ENCODE measurements around the gene PRXL2C.
A peak's percentile ranks its signal among the peaks of the same experiment; 100 is the strongest.
"Not testable (repeated sequence)": the region's sequence is repeated elsewhere in the genome, so short reads cannot be mapped to it uniquely, and the experiment has no call there.

PRXL2C gene, protein sequence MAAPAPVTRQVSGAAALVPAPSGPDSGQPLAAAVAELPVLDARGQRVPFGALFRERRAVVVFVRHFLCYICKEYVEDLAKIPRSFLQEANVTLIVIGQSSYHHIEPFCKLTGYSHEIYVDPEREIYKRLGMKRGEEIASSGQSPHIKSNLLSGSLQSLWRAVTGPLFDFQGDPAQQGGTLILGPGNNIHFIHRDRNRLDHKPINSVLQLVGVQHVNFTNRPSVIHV

DNA sequence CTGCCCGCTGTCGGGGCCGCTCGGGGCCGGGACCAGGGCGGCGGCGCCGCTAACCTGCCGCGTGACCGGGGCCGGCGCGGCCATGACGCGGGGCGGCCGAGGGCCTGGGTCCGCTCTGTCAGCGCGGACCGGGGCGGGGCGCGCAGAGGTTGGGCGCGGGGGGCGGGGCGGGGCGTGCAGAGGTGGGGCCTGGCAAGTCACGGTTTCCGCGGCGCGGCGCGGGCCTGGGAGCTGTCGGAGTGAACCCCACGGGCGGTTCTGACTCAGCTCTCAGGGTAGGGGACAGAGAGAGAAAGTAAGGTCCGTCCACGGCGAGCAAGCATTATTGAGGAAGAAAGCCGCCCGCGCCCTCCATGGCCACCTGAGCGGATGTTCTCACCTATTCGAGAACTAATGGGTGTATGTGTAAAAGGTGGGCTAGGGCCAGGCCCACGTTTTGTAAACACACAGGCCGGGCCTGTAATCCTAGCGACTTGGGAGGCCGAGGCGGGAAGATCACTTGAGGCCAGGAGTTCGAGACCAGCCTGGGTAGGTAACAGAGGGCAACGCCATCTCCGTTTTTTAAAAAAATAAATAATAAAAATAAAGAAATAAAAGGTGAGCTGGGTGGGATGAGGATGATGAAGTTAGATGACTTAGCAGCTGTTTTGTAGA, at the start of gene PRXL2C:
PRXL2C (minus strand) TSS at position 120 of the 654 bp plus-strand sequence; CDS start at position 84, 36 bp downstream.
- H3K4me3 ChIP-seq (ENCODE audit: low read depth, low read length): peak within 1 kb of the TSS; percentile 62

DNA sequence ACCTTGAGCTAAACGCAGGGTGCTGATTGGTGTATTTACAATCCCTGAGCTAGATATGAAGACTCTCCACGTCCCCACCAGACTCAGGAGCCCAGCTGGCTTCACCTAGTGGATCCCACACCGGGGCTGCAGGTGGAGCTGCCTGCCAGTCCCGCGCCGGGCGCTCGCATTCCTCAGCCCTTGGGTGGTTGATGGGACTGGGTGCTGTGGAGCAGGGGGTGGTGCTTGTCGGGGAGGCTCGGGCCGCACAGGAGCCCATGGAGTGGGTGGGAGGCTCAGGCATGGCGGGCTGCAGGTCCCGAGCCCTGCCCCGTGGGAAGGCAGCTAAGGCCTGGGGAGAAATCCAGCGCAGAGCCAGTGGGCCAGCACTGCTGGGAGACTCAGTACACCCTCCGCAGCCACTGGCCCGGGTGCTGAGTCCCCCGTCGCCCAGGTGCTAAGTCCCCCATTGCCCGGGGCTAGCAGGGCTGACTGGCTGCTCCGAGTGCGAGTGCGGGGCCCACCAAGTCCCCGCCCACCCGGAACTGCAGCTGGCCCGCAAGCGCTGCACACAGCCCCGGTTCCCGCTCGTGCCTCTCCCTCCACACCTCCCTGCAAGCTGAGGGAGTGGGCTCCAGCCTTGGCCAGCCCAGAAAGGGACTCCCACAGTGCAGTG, 45.7 kb upstream of the PRXL2C start:
- not testable (repeated sequence) for H3K4me3 ChIP-seq (ENCODE audit: low read depth, low read length)

DNA sequence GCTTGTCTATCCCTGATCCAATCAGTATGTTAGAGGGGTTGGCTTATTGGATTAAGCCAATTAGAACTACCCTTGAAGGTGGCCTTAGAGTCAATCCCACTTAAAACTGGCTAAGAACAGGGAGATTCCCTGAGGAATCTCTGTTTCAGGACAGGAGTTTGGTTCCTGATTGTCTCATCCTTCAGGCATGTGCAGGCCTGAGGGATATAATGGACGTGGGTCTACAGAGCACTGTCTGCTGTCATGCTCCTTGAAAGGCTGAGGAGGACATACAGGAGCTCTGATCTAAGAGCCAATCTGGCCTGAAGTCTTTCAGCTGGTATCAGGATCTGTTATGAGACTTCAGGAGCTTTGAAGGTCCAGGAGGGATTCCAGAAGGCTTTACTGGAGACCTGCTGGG, 36.2 kb upstream of the PRXL2C start:
- no peak overlapping the region for H3K4me3 ChIP-seq (ENCODE audit: low read depth, low read length)

DNA sequence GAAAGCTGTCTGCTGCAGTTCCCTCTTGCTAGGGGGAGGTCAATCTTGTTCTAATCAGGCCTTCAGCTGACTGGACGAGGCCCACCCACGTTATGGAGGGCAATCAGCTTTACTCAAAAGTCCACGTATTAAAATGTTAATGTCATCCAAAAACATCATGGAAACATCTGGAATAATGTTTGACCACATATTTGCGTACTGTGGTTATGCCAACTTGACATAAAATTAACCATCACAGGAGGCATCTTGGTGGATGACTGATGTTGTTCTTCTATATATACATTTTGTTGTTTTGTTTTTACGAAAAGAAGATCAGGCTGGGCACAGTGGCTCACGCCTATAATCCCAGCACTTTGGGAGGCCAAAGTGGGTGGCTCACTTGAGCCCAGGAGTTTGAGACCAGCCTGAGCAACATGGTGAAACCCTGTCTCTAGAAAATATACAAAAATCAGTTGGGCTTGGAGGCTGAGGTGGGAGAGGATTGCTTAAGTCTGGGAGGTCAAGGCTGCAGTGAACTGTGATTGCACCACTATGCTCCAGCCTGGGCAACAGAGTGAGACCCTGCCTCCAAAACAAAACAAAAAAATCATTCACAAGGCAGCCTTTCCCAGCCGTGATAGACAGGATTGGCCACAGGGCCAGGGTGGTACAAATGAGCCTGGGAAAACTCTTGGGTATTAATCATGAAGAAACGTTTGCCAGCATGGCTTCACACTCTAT, 33.8 kb upstream of the PRXL2C start:
- no peak overlapping the region for H3K4me3 ChIP-seq (ENCODE audit: low read depth, low read length)

DNA sequence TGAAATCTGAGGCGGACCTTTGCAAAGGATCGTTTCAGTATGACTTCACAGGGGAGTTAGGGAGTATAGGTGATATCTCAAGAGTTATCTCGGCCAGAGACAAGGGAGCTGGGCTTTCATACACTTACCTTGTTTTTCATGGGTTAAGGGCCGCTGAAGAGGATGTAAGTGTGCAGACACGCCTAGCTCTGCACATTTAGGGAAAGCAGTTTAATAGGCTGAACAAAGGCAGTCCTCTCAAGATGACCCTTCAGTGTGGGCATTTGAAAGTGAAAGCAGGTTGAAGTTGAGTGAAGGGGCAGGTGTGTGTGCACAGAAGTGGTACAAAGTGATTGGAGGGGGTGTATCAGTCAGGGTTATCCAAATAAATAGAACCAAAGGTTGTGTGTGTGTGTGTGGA, 33.1 kb upstream of the PRXL2C start:
- H3K4me3 ChIP-seq (ENCODE audit: low read depth, low read length): no peak overlapping the region

DNA sequence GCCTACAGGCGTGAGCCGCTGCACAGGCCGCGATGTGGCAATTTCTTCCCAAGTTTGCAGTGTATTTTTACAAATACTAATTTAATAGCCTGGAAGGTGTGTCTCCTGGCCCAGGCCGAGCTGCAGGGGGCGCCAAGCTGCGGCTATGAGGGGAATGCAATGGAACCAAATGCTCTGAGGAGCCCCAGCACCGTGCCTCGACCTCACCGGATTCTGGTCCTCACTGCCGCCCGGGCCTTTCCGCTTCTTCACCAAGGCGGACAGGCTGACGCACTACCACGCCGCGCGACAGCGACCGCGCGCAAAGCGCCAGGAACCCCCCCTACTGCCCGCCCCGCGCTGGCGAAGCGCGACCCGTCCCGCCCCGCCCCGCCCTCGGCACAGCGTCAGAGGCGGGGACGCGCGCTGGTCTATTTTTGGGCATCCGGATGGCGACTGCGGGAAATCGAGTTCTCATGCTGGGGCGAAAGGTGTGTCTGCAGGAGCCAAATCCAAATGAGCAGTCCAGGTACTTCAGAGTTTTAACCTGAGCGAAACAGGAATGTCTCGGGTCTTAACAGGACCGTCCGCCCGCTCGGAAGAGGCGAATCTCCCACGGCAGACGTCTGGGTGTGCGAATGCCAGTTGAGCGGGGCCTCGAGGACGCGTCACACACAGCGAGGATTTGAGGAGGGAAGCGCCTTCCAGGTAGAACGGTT, 31.7 kb upstream of the PRXL2C start:
- peak overlapping the region; percentile 60 for H3K4me3 ChIP-seq (ENCODE audit: low read depth, low read length)

DNA sequence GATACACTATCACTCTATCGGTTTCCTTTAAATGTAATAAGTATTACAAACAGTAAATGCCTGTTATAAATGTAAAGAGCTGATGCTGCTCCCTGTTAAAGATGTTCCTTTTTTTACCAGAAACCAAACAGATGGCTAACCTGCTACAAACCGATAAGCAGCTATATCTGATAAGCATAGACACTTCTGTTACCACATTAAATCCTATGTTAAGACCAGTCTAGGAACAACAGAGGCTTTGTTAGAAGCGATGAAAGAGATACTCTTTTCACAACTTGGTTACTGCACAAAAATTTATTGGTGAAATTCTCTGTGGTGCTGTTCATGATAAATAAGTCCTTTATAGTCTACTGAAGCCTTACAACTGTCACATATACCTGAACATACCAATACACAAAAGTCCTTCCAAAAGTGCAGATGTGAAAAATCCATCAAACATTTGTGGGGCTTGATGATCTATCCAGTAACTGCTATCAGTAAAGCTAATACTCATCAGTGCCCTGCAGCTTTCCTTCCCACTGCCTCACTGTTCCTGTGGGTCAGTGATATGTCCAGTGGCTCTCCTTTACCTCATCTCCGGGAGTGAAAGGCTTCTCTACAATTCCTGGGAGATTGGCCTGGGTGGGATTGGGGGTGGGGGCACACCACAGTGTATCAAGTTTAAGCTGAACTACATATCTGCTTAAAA, 25.8 kb upstream of the PRXL2C start:
- no peak overlapping the region for H3K4me3 ChIP-seq (ENCODE audit: low read depth, low read length)

DNA sequence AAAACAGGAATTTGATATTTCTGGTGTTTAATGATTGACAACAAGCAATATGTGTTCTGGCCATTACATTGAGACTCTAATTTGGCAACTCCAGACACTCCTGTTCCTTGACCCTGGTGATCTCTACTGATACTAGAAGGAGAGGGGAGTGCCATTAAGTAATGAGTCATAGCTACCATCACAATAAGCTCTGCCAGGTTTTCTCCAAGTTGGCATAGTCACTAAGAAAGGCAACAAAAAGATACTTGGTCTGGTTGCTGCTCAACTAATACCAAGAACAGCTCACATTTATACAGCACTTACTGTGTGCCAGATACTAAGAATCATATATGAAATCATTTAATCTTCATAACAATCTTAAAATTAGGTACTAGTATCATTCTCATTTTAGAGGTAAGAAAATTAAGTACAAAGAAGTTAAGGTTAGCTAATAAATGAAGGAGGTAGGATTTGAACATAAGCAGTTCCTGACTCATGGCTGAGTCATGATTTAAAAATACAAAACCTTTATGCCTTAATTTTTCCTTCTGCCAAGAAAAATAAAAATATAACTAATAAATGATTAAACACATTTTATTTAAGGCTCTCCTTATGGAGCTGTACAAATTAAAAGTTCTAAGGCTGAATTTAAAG, 19.9 kb upstream of the PRXL2C start:
- no peak overlapping the region for H3K4me3 ChIP-seq (ENCODE audit: low read depth, low read length)

DNA sequence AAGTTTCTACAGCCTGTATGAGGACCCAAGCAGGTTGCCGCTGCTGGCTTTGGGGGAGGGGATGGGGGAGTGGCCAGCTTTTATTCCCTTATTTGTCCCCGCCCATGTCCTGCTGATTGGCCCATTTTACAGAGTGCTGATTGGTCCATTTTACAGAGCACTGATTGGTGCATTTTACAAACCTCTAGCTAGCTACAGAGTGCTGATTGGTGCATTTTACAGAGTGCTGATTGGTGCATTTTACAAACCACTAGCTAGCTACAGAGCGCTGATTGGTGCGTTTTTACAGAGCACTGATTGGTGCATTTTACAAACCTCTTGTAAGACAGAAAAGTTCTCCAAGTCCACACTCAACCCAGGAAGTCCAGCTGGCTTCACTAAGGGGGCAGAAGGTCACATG, 18.7 kb upstream of the PRXL2C start:
- H3K4me3 ChIP-seq (ENCODE audit: low read depth, low read length): not testable (repeated sequence)

DNA sequence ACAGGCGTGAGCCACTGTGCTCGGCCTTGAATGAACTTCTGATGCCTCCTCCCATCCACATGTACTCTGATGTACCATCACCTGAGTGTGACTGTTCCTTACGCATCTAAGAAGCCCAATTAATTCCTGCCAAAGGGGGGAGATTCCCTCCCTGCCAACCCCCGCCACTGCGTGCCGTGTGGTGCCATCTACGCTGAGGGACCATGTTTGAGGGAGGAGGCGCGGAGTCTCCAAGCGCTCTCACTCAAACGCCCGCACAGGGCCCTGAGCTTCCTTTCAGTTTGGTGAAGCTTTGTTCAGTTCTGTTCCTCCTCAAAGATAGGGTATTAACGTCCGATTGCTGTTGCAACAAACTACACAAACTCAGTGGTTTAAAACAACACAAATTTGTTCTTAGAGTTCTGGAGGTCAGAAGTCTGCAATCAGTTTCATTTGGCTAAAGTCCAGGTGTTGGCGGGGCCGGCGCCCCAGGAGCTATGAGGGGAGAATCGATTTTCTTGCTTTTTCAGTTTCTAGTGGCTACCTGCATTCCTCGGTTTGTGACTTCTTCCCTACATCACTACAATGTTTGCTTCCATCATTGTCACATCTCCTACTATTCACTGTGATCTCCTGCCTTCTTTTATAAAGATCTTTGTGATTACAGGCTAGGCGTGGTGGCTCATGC, 13.9 kb upstream of the PRXL2C start:
- H3K4me3 ChIP-seq (ENCODE audit: low read depth, low read length): no peak overlapping the region

DNA sequence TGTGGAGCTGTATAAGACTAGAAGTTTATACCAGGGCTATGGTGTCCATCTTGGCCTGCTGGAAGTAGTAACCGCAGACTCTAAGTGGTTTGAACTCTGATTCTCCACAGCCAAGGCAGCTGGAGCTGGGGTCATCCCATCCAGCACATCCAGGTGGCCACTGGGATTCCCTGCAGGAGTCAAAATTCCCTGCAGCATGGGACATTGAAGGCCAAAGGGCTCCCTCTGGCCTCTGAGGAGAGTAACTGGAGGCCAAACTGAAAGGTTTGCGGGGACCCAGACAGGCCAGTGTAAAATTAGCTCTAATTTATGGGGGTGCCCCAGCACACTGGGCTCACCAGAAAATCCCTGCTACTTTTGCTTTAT, 12.2 kb upstream of the PRXL2C start:
- H3K4me3 ChIP-seq (ENCODE audit: low read depth, low read length): no peak overlapping the region

DNA sequence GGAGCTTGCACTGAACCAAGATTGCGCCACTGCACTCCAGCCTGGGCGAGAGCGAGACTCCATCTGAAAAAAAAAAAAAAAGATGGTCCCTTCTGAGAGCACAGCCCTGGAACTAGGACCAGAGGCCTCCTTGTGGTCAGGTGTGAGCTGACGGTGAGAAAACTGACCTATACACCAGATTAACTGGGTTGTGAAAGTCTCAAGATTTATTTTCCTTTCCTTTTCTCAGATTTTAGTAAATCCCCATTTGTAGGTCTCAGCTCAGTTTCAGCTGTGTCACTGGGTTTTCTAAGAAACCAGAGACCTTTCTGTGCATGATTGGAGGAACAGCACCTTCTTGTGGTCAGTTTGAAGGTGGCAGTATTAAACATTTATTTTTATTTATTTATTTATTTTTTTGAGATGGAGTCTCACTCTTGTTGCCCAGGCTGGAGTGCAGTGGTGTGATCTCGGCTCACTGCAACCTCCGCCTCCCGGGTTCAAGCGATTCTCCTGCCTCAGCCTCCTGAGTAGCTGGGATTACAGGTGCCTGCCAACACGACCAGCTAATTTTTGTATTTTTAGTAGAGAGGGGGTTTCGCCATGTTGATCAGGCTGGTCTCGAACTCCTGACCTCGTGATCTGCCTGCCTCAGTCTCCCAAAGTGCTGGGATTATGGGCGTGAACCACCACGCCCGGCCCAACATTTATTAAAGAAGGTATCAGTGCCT, 11.7 kb upstream of the PRXL2C start:
- not testable (repeated sequence) for H3K4me3 ChIP-seq (ENCODE audit: low read depth, low read length)

DNA sequence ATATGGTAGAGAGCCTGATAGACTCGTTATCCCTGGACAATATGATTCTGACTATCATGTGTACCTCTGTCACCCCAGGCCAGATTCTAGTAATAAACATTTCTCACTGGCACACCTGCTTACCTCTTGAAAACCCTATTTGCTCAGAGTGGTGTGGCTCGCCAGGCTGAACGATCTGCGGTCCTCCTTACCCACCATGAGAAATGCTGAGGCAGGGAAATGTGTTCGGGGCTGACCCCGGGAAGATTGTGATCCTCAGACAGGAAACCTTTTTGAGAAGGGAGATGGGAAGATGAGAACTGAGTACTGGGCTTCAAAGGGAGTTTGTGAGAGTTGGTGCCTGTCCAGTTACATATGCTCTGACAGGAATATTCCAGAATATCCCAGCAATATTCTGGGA, 10.7 kb upstream of the PRXL2C start:
- H3K4me3 ChIP-seq (ENCODE audit: low read depth, low read length): no peak overlapping the region

DNA sequence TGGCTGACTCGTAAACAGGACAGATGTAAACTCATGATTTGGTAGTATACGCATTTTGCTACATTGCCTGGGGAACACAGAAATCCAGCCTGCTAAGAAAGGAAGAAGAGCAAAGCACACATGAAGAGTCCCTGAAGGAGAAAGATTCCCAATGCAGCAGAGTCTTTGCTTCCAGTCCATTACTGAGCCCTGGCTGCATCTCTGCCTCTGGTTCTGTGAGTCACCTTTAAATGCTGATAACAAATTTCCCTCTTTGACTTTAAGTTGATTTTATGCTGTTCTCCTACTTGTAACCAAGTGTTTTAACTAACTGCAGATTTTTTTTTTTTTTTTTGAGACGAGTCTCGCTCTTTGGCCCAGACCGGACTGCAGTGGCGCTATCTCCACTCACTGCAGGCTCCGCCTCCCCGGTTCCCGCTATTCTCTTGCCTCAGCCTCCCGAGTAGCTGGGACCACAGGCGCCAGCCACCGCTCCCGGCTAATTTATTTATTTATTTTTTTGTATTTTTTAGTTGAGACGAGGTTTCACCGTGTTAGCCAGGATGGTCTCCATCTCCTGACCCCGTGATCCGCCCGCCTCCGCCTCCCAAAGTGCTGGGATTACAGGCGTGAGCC, 8.5 kb upstream of the PRXL2C start:
- no peak overlapping the region for H3K4me3 ChIP-seq (ENCODE audit: low read depth, low read length)

DNA sequence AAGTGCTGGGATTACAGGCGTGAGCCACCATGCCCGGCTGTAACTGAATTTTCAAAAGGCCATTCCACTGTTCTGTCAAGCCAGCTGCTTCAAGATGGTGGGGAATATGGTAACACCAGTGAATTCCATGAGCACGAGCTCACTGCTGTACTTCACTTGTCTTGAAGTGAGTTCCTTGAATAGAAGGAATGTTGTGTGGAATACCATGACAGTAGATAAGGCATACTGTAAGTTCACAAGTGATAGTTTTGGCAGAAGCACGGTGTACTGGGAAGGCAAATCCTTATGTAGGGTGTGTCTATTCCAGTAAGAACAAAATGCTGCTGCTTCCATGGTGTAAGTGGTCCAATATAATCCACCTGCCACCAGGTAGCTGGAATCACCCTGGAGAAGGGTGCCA, 6.6 kb upstream of the PRXL2C start:
- H3K4me3 ChIP-seq (ENCODE audit: low read depth, low read length): no peak overlapping the region

DNA sequence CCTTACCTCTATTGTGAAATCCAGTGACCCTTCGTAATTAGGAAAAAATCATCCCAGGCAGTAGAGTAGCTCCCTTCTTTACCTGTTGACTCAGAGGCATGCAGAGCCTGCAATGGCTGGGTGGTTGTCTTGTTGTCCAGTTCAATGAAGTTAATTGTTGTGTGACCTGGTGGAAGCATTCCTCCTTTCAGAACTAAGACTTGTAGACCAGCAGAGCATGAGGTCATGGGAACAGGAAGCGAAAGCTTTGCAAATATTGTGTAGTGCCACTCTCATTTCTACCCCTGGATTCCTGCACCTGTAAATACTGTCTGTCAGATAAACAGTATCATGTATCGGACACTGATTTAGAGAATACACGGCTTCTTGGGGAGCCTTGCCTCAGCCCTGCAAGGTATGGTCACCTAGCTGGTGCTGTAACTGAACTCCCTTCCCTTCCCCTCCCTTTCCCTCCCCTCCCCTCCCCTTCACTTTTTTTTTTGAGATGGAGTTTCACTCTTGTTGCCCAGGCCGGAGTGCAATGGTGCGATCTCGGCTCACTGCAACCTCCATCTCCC, 5.7 kb upstream of the PRXL2C start:
- no peak overlapping the region for H3K4me3 ChIP-seq (ENCODE audit: low read depth, low read length)

DNA sequence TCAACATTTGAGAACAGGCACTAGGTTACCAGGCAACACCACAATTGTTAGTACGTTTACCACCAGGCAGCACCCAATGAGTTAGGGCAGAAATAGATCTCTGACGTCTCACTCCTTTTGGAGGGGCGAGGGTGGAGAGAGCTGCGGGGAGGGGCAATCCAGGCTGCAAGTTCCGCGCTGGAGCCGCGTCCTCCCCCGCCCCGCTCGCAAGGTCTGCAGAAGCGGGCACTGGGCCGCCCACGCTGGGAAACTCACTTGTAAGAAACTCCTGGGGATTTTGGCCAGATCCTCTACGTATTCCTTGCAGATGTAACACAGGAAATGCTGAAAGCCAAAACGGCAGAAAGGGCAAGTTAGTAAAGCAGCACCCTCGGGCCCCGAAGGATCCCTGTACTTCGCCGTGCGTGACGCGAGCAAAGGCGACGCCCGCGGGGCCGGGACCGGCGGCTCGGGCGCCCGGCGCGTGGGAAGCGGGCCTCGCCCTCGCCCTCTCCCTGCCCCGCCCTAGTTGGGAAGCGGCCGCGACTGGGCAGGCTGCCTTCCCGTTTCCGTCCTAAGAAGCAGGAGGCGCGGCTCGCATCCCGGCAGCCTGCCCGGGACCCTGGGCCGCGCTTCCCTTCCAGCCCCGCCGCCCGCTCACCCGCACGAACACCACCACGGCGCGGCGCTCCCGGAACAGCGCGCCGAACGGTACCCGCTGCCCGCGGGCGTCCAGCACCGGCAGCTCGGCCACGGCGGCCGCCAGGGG, 493 bp downstream of the PRXL2C start:
- peak overlapping the region; percentile 56 for H3K4me3 ChIP-seq (ENCODE audit: low read depth, low read length)

DNA sequence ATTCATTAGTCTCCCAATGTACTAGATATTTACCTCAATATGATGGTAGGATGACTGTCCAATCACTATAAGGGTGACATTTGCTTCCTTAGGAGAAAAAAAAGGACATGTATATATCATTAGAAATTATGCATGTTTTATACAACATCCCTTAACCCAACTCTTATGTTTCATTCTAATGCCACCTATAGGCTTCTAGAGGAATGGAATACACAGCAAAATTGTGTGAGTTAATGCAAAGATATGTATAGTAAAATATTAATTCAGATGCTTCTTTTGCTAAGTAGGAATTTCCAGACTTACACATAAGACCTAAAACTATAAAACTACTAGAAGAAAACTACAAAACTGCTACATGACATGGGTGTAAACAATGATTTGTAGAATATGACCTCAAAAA, 3.5 kb downstream of the PRXL2C start:
- no peak overlapping the region for H3K4me3 ChIP-seq (ENCODE audit: low read depth, low read length)
